Activated CD8-positive, alpha-beta memory T cell treated with anti-CD3 and anti-CD28 coated beads, Interleukin-2, amount 50 U/mL, for 1 hour (primary cell): ENCODE measurements around the gene CCND1.

ENCODE experiments used
- DNase-seq: peaks from one replicate; pipeline ENCODE4 v3.0.0-alpha.2; 2020; ENCODE audit errors: extremely low read depth

CCND1 gene

GRCh38 chr11:69640995-69641581, at the start of gene CCND1:
Gene CCND1 (plus strand): TSS chr11:69641156. CDS start chr11:69641314, 158 bp downstream.
- DNase-seq: no peak

GRCh38 chr11:69592986-69593650, 47.8 kb upstream of the CCND1 start:
- DNase-seq: no peak

- DNase-seq: no peak
Measured at GRCh38 chr11:69593851-69594250, 47.1 kb upstream of the CCND1 start.

GRCh38 chr11:69594481-69594880, 46.5 kb upstream of the CCND1 start:
- no peak for DNase-seq

- DNase-seq: no peak
Measured at GRCh38 chr11:69595805-69596665, 44.9 kb upstream of the CCND1 start.

GRCh38 chr11:69598147-69598546, 42.8 kb upstream of the CCND1 start:
- no peak for DNase-seq

GRCh38 chr11:69599502-69599901, 41.5 kb upstream of the CCND1 start:
- DNase-seq: no peak

GRCh38 chr11:69600001-69600400, 41.0 kb upstream of the CCND1 start:
- no peak for DNase-seq

GRCh38 chr11:69601011-69601975, 39.7 kb upstream of the CCND1 start:
- no peak for DNase-seq

- DNase-seq: no peak
Measured at GRCh38 chr11:69603111-69603836, 37.7 kb upstream of the CCND1 start.

- no peak for DNase-seq
Measured at GRCh38 chr11:69604055-69604454, 36.9 kb upstream of the CCND1 start.

GRCh38 chr11:69605737-69606526, 35.0 kb upstream of the CCND1 start:
- DNase-seq: no peak

GRCh38 chr11:69609351-69609750, 31.6 kb upstream of the CCND1 start:
- no peak for DNase-seq

- no peak for DNase-seq
Measured at GRCh38 chr11:69611548-69612526, 29.1 kb upstream of the CCND1 start.

GRCh38 chr11:69613594-69613993, 27.4 kb upstream of the CCND1 start:
- DNase-seq: no peak

GRCh38 chr11:69614085-69614484, 26.9 kb upstream of the CCND1 start:
- DNase-seq: no peak

- no peak for DNase-seq
Measured at GRCh38 chr11:69615545-69616278, 25.2 kb upstream of the CCND1 start.

- no peak for DNase-seq
Measured at GRCh38 chr11:69617220-69617619, 23.7 kb upstream of the CCND1 start.
